Mucosa of descending colon (tissue), 3 donors: Measurements from ENCODE around the gene CCBE1. TPM values are rescaled to one million over a fixed set of nuclear protein-coding genes. Genes with fewer than 3 reads are reported as not detected.

Source experiments
- ATAC-seq: fragments of 200-7000 bp; cut with Tn5 transposase; one replicate; pipeline ENCODE4 v1.9.1; 2020; ENCODE audit warnings: mild to moderate bottlenecking, moderate library complexity
- DNase-seq, 3 donors: peaks; one replicate each; pipeline ENCODE4 v3.0.0-alpha.2; 2020
- H3K36me3 ChIP-seq: fragments of 200-600 bp; one replicate; pipeline ENCODE4 v1.8.0; 2021; ENCODE audit warnings: low read depth, mild to moderate bottlenecking
- H3K4me1 ChIP-seq: fragments of 200-600 bp; one replicate; pipeline ENCODE4 v1.8.0; 2021; ENCODE audit warnings: low read depth, mild to moderate bottlenecking
- H3K4me3 ChIP-seq: fragments of 200-600 bp; one replicate; pipeline ENCODE4 v1.8.0; 2021; ENCODE audit warnings: mild to moderate bottlenecking
- H3K9me3 ChIP-seq: fragments of 200-600 bp; one replicate; pipeline ENCODE4 v1.8.0; 2021; ENCODE audit warnings: mild to moderate bottlenecking
- intact Hi-C, 2 donors: fragments of 100-400 bp; cut with DNase I in 1 of 2; cut with micrococcal nuclease in 1 of 2; formaldehyde crosslinking; loops; one replicate each; pipeline versions ENCODE4 v1.11.0 to v1.11.1; 2022; cut with DNase I, micrococcal nuclease
- total RNA-seq, 3 donors: library from RNA; stranded (reverse); fragmentation: NEBNext Ultra II Directional in 2 of 3; extraction: Animal tissue kit (Norgen Biotek cat#: 25700) in 2 of 3; gene quantifications; one replicate each; pipeline versions ENCODE4 v1.2.1 to v1.2.4, GENCODE V29; 2021 to 2023
- TF ChIP-seq, protein P1 (sequence below): fragments of 200-600 bp; IDR thresholded peaks from one replicate; pipeline ENCODE4 v1.8.0; 2022; ENCODE audit warnings: antibody characterized with exemption, mild to moderate bottlenecking
- donor health status: DM: no; HTN: no; CAD: no; lungs with moderate emphysema.
- donor health status: DM: no; HTN: no; CAD: no.
- donor health status: DM: no; HTN: yes; CAD: no.

CCBE1 gene
- total RNA-seq, 3 donors from 2014 or later: 1.6 to 54.7 (median 2.2) TPM

- ATAC-seq (no peak), DNase-seq (no peak)
- no peaks in the 10 kb centered on the region for H3K36me3 ChIP-seq
- no peaks in the 10 kb centered on the region for H3K4me1 ChIP-seq
- H3K4me3 ChIP-seq: no peak overlapping the region
- H3K9me3 ChIP-seq: no peaks in the 10 kb centered on the region
- TF ChIP-seq, protein P1, sequence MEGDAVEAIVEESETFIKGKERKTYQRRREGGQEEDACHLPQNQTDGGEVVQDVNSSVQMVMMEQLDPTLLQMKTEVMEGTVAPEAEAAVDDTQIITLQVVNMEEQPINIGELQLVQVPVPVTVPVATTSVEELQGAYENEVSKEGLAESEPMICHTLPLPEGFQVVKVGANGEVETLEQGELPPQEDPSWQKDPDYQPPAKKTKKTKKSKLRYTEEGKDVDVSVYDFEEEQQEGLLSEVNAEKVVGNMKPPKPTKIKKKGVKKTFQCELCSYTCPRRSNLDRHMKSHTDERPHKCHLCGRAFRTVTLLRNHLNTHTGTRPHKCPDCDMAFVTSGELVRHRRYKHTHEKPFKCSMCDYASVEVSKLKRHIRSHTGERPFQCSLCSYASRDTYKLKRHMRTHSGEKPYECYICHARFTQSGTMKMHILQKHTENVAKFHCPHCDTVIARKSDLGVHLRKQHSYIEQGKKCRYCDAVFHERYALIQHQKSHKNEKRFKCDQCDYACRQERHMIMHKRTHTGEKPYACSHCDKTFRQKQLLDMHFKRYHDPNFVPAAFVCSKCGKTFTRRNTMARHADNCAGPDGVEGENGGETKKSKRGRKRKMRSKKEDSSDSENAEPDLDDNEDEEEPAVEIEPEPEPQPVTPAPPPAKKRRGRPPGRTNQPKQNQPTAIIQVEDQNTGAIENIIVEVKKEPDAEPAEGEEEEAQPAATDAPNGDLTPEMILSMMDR: no peak
- intact Hi-C loops: no loop called here
Observed at GRCh38 chr18:59609654-59610053, 87.6 kb downstream of the CCBE1 start.

DNA sequence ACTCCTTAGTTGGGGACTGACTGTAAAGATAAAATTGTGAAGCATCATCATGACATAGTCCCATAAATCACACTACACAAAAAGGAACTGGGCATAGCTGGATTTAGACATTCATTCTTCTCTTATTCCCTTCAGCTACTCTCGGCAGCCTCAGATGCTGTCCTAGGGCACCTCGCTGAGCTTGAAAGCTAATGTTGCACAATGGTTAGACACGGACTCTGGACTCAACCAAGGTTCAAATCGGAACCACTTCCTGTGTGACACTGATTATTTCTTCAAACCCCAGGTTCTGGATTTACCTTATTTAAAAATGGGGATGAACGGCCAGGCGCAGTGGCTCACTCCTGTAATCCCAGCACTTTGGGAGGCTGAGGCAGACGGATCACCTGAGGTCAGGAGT is 89.8 kb downstream of the CCBE1 start:
- no peak for DNase-seq
- TF ChIP-seq, protein P1: no peak
- H3K4me3 ChIP-seq: no peak overlapping the region
- H3K9me3 ChIP-seq: no peaks in the 10 kb centered on the region
- no peaks in the 10 kb centered on the region for H3K36me3 ChIP-seq
- intact Hi-C loops: no loop called here
- H3K4me1 ChIP-seq: no peaks in the 10 kb centered on the region
- ATAC-seq: no peak

- no peak overlapping the region for H3K4me3 ChIP-seq
- H3K4me1 ChIP-seq: no peaks in the 10 kb centered on the region
- no peaks in the 10 kb centered on the region for H3K9me3 ChIP-seq
- TF ChIP-seq, protein P1: no peak
- intact Hi-C loops: no loop called here
- no peak for ATAC-seq
- DNase-seq: no peak
- no peaks in the 10 kb centered on the region for H3K36me3 ChIP-seq
Observed at GRCh38 chr18:59607078-59607379, 90.2 kb downstream of the CCBE1 start.

DNA sequence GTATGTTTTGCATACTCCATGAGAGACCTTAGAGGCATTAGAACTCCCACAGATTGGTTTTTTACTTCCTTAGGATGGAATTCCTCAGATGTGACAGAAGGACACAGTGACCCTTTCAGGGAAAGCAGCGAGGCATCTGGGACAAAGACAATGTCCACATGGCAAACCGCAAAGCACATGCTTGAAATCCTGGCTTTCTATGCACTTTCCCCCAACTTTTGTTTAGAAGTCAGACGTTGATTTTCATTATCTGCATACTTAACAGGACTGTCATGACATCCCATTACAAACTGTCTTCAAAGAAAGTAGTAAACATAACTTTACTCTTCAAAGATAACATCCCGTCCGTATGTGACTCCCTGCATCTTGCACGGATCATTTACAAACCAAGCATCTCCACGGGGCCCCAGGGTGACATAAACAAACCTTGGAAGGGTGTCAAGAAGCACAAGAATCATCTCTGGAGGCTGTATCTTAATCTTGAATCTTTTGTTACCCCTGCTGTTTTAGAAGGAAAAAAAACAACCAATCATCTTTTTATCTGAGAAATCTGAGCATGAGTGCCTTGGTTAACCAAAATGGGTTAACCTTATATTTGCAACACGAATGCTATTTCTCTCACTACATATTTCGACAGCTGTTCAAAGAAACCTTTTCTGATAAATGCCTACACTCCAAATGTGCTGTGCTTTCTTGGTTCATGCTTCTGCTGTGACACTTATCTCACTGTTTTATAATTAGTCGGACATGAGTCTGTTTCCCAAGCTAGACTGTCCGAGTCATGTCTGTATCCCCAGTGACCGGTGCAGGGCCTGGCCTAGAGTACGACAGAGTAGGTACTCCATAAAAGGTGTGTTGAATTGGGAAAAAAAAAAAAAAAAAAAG is 90.8 kb downstream of the CCBE1 start:
- intact Hi-C loops: no loop called here
- TF ChIP-seq, protein P1: no peak
- H3K4me1 ChIP-seq: no peaks in the 10 kb centered on the region
- ATAC-seq (no peak), DNase-seq (no peak)
- no peaks in the 10 kb centered on the region for H3K9me3 ChIP-seq
- H3K4me3 ChIP-seq: no peak overlapping the region
- H3K36me3 ChIP-seq: no peaks in the 10 kb centered on the region

DNA sequence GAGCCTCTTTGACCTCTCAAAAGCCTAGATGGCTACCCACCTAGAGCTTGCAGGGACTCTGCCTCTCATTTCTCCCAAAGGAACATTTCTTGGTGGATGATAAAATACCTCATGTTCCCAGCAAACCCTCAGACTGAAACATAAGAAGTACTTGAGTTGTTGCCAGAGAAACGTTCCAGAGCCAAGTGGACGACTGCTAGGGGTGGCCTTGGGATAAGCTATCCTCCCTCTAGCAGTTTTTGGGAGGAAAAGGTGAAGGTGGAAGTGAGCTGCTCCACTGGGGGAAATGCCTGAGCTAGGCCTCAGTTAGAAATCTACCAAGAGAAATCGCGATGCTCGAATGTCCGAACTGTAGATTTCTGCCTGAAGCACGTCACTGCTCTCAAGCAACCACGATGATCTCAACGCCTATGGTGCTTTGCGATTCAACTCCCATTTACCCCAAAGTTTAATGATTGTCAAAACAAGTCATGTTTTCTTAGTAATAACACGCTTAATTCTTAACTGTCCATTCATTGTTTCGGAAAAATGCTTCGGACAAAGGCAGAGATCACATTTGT is 91.5 kb downstream of the CCBE1 start:
- no peaks in the 10 kb centered on the region for H3K9me3 ChIP-seq
- DNase-seq (no peak), ATAC-seq (no peak)
- no peaks in the 10 kb centered on the region for H3K4me1 ChIP-seq
- intact Hi-C loops: no loop called here
- no peaks in the 10 kb centered on the region for H3K36me3 ChIP-seq
- no peak overlapping the region for H3K4me3 ChIP-seq
- TF ChIP-seq, protein P1: no peak
